CD4-positive, alpha-beta T cell treated with Interleukin-2 at 100 ng/mL for 4 hours (primary cell): Measurements from ENCODE around the gene SCYL1.

Experiments
- DNase-seq: peaks from one replicate; pipeline ENCODE4 v3.0.0-alpha.2; 2020; ENCODE audit warnings: low spot score

Gene SCYL1

GRCh38 chr11:65571420-65571819, 46.5 kb downstream of the SCYL1 start:
- DNase-seq, result no peak

- DNase-seq, result no peak
Observed at GRCh38 chr11:65571940-65572339, 47.1 kb downstream of the SCYL1 start.

DNA sequence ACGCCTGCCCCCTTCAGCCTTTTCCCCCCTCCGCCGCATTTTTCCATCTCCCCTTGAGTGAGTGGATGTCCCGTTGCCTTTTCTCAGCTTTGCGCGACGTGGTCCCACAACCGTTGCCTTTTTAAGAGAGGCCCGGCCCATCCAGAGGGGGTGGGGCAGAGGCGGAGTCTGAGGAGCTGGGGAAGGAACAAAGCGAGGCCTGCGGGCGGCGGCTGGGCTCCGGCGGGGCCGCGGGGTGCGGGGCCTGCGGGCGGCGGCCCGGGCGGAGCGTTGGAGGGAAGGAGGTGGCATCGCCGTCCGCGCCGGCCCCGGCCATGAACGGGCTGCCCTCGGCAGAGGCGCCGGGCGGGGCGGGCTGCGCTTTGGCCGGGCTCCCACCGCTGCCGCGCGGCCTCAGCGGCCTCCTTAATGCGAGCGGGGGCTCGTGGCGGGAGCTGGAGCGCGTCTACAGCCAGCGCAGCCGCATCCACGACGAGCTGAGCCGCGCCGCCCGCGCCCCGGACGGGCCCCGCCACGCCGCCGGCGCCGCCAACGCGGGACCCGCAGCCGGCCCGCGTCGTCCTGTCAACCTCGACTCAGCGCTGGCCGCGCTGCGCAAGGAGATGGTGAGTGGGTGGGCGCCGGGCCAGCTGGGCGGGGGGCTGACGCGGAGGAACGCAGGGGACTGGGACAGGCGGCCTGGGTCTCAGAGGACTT, 47.6 kb downstream of the SCYL1 start, which contains the start of gene FAM89B:
Gene FAM89B, plus strand, starts transcription at position 183 of the 696 bp plus-strand sequence. Its CDS starts 132 bp downstream, at position 315.
- DNase-seq, result peak; percentile 88

- no peak for DNase-seq
Observed at GRCh38 chr11:65573391-65574079, 48.7 kb downstream of the SCYL1 start.

DNA sequence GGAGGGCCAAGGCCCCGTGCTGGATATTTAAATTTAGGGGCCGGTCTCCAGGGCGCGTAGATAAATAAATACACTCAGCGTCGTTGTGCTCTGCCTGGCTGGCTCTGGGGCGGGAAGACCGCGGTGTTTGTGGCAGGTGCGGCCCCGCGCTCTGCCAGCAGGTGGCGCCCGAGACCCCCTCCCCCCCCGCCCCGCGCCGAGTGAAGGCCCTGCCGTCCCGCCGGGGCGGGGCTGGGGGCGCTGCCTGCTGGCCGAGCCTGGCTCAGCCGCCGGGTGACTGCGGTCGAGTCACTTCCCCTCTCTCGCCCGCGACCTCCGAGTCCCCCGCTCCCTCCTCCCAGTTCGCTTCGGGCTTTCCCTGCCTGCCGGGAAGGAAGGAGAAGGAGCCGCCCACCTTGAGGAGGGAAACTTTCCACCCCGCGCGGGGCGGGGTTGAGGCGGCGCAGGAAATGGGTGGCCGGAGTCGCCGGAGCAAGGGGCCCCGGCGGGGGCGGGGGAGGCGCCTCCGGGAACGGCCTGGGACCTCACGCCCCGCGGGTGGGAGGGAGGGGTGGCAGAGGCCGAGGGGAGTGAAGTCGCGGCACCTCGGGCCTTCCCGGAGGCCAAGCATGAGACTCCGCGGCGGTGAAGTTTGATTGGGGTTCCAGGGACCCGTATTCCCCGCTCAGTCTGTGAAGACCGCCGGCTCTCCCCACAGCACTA, 49.4 kb downstream of the SCYL1 start:
- DNase-seq, result peak; percentile 87

GRCh38 chr11:65574811-65575567, 50.1 kb downstream of the SCYL1 start:
- peak; percentile 16 for DNase-seq

DNA sequence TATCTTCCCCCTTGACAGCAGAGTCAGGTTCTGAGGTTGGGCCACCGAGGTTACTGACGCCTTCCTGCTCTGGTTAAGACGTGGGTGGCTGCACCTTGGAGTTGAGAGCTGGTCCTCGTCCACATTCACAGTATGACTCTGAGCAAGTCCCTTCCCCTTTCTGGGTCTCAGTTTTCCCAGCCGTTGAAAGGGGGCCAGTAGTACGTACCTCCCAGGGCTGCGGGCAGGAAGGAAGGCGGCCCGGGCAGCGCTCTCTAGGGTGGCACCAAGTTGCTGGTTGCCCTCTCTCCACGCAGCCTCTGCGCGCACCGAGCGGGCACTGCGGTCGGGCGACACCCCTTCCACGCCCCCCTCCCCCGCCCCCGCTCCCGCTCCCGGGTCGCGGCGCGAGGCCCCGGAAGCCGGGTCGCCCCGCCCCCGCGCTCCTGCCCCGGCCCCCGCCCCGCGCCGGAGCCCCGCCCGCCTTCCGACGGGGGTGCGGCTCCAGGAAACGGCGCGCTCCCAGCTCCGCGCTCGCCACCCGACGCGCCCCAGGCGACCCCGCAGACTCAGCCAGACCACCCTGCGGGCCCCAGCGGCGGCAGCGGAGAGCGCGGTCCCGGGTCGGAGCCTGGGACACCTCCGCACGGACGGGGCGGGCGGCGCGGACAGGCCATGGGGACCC, 50.8 kb downstream of the SCYL1 start, which contains the start of gene EHBP1L1:
Gene EHBP1L1, plus strand, starts transcription at position 486 of the 664 bp plus-strand sequence. CDS start 250 bp downstream, outside the sequence.
- DNase-seq, result peak; percentile 79

DNA sequence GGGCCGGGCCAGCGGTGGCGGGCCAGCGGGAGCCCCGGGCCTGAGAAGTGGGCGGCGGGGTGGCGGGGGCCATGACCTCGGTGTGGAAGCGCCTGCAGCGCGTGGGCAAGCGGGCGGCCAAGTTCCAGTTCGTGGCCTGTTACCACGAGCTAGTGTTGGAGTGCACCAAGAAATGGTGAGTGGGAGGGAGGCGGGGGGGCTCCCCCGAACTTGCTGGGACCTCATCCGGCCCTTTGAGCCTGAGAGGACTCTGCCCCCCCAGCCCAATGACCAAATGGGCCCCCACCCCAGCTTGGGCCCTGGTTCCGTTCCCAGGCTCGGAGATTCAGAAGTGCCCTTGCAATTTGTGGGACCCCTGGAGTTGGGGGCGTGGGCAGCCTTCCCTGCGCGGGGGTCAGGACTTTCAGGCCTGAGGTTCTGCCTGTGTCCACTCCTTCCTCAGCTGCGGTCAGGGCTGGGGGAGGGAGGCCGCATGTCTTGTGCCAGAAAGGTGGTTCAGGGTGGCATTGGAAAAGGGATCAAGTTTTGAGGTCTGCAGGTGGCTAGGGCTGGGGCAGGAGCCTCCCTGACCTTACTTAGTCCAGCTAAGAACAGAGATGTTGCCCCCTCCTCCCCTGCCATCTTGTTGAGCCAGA, 51.5 kb downstream of the SCYL1 start:
- DNase-seq, result no peak

GRCh38 chr11:65576867-65577755, 52.2 kb downstream of the SCYL1 start:
- DNase-seq, result peak; percentile 39

DNA sequence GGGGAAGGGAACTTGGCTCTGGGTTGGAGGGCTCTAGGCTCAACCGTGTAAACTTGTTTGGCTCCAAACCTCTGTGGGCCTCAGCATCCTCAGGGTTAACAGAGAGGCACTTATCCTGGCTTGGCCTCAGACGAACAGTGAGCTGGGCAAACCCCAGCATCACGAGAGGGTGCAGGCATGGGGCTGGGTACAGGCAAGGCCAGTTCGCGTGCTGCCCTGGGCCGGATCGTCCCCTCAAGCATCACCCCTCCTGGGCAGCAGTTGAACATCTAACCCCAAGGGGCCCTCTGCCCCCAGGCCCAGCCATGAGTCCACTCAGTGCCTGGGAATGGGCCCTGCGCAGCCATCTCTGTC, 52.9 kb downstream of the SCYL1 start:
- no peak for DNase-seq

DNA sequence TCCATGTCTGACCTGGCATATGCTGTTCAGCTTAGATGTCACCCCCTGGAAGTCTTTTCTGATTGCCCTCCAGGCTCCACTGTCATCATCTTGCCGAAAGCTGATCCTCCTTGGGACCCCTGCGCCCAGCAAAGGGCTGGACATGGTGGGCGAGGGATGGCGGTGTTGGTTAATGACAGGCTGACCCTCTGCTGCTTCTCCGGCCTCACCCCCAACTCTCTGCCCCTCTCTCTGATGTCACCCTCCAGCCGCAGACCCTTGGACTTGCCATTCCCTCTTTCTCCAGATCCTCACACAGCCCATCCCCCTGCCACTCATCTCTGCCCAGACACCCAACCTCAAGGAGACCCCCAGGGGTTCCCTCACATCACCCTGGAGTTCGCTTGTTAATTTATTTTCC, 53.3 kb downstream of the SCYL1 start:
- DNase-seq, result no peak

GRCh38 chr11:65578667-65579066, 53.8 kb downstream of the SCYL1 start:
- no peak for DNase-seq

DNA sequence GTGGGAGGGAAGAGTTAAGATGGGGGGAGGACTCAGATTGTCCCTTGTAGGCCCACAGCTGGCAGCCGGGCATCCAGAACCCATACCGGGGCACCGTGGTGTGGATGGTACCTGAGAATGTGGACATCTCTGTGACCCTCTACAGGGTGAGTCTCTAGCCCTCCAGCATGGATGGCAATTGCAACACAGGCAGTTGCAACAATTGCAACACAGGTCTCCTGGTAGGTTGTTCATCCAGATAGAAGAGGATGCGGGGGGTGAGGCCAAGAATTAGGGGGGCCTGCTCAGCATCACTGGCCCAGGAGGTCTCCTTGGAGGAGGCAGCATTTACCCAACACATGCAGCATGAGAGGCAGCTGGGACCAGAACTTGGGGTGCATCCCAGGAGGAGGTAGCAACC, 54.4 kb downstream of the SCYL1 start:
- no peak for DNase-seq

DNA sequence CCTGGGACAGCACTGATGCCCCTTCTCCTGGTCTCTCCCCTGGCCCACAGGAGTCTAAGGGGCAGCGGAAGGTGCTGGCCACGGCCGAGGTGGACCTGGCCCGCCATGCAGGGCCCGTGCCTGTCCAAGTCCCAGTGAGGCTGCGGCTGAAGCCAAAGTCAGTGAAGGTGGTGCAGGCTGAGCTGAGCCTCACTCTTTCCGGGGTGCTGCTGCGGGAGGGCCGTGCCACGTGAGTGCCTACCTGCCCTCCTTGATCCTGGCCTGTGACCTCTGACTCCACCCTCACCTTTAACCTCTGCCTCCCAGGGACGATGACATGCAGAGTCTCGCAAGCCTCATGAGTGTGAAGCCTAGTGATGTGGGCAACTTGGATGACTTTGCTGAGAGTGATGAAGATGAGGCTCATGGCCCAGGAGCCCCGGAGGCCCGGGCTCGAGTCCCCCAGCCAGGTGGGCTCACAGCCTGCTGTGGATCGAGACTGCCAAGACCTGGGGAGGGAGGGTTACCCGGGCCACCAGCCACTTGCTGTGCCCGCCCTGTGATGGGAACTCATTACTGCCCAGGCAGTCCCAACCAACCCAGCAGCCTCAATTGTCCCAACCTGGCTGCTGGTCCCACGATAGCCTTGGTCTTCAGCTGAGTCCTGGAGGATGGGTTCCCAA, 55.3 kb downstream of the SCYL1 start:
- no peak for DNase-seq

GRCh38 chr11:65580756-65581155, 55.9 kb downstream of the SCYL1 start:
- DNase-seq, result no peak

DNA sequence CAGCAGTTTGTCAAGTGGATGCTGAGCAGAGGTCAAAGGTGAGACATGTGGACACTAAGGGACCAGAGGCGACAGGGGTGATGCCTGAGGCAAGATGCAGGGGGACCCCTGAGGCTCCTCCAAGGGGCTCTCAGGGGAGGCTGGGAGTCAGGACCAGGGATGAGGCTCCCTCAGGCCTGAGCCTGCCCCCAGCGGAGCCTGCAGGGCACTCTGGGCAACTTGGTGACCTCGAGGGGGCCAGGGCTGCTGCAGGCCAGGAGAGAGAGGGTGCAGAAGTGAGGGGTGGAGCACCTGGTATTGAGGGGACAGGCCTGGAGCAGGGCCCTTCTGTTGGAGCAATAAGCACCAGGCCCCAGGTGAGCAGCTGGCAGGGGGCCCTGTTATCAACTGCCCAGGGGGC, 57.0 kb downstream of the SCYL1 start:
- DNase-seq, result no peak

GRCh38 chr11:65583589-65583988, 58.7 kb downstream of the SCYL1 start:
- no peak for DNase-seq

GRCh38 chr11:65584106-65584505, 59.2 kb downstream of the SCYL1 start:
- DNase-seq, result no peak

DNA sequence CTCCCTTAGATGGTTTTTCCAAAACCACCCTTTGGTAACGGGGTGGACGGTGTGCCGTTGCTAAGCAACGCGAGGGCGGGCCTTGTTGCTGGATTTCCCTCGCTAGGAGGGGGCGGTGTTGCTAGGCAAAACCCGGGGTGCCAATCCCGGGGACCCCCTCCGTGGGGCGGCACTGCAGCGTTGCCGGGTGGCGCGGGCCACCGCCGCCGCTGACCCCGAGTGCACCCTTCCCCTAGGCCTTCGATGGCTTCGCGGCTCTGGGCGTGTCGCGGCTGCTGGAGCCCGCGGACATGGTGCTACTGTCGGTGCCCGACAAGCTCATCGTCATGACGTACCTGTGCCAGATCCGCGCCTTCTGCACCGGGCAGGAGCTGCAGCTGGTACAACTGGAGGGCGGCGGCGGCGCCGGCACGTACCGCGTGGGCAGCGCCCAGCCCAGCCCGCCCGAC, 59.9 kb downstream of the SCYL1 start:
- DNase-seq, result no peak
